Endothelial cell of umbilical vein (primary cell): ENCODE data around the gene HSD3B1.

Experiments
- FOS ChIP-seq: IDR thresholded peaks from 2 replicates; pipeline ENCODE4 v1.6.1; 2011; ENCODE audit warnings: mild to moderate bottlenecking, low read length, moderate library complexity, borderline replicate concordance; ENCODE audit not compliant: insufficient read depth
- TF ChIP-seq, protein P1 (sequence below), 2 donors: IDR thresholded peaks; 1 replicate in 1 of 2; 2 replicates in 1 of 2; pipeline ENCODE4 v1.5.1; 2011; ENCODE audit warnings: low read length in 2 of 2, mild to moderate bottlenecking in 2 of 2, moderate library complexity in 2 of 2, control low read depth in 1 of 2, inconsistent platforms in 1 of 2, low read depth in 1 of 2; ENCODE audit not compliant: insufficient read depth in 1 of 2; ENCODE audit errors: extremely low read depth in 1 of 2

- TF ChIP-seq FOS: no peak
- TF ChIP-seq, protein P1, sequence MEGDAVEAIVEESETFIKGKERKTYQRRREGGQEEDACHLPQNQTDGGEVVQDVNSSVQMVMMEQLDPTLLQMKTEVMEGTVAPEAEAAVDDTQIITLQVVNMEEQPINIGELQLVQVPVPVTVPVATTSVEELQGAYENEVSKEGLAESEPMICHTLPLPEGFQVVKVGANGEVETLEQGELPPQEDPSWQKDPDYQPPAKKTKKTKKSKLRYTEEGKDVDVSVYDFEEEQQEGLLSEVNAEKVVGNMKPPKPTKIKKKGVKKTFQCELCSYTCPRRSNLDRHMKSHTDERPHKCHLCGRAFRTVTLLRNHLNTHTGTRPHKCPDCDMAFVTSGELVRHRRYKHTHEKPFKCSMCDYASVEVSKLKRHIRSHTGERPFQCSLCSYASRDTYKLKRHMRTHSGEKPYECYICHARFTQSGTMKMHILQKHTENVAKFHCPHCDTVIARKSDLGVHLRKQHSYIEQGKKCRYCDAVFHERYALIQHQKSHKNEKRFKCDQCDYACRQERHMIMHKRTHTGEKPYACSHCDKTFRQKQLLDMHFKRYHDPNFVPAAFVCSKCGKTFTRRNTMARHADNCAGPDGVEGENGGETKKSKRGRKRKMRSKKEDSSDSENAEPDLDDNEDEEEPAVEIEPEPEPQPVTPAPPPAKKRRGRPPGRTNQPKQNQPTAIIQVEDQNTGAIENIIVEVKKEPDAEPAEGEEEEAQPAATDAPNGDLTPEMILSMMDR (IDR thresholded peaks at IDR 0.05; ENCODE audit: extremely low read depth in 1 of 2, insufficient read depth in 1 of 2, low read depth in 1 of 2, low read length in 2 of 2): no peak
Measured at GRCh38 chr1:119516680-119517079, 9.7 kb downstream of the HSD3B1 start.
